K562 (cell line): ENCODE results near the gene CPT1C. TPM values are rescaled to one million over a fixed set of nuclear protein-coding genes. Genes with fewer than 3 reads are reported as not detected.

Source experiments
- ATAC-seq: fragments of 200-7000 bp; cut with Tn5 transposase; 3 replicates; pipeline ENCODE4 v1.9.1; 2020; ENCODE audit warnings: moderate library complexity
- BruUV-seq: library from RNA; stranded (reverse); fragments of 400-500 nt; replicated peaks from 2 replicates; lab custom pipeline; 2021; lab: Mats Ljungman, UMichigan
- CTCF ChIA-PET: fragments of 300-600 bp; formaldehyde crosslinking; extraction: SDS; loops from one replicate; lab custom pipeline; 2021; ENCODE audit warnings: low intra/inter-chr PET ratio; lab: Yijun Ruan, JAX
- POLR2A ChIA-PET: fragments of 300-600, 350-650 bp; sonication (Branson Sonifier 250); formaldehyde crosslinking; extraction: SDS; loops from one replicate; lab custom pipeline; 2021; ENCODE audit warnings: antibody characterized with exemption, inconsistent platforms; lab: Yijun Ruan, JAX
- DNase-seq, 4 experiments: peaks; one replicate each; pipeline versions ENCODE4 v3.0.0 to v3.0.0-alpha.2; 2011 to 2018; ENCODE audit warnings: low spot score in 3 of 4, mixed read lengths in 3 of 4; ENCODE audit errors: extremely low read depth in 1 of 4
- FAIRE-seq: peaks from 2 replicates; lab custom pipeline; 2011; peaks lifted over from hg19 to GRCh38; lab: Jason Lieb, UNC
- H2AFZ ChIP-seq: 2 replicates; pipeline ENCODE4 v1.6.0; 2011; ENCODE audit warnings: low read depth, low read length, control low read depth, inconsistent platforms
- H3K27ac ChIP-seq: fragments of 200-600 bp; 3 replicates; pipeline ENCODE4 v1.8.0; 2011; ENCODE audit warnings: low read depth, mild to moderate bottlenecking, control low read depth, inconsistent platforms, low read length, moderate library complexity, mixed read lengths; ENCODE audit errors: extremely low read depth
- H3K27me3 ChIP-seq, 2 experiments: fragments of 300-600 bp in 1 of 2; 2 replicates in 1 of 2; 3 replicates in 1 of 2; pipeline versions ENCODE4 v1.6.0 to v1.8.0; 2011; ENCODE audit warnings: inconsistent platforms in 2 of 2, low read length in 2 of 2, mild to moderate bottlenecking in 1 of 2, mixed read lengths in 1 of 2, moderate library complexity in 1 of 2; ENCODE audit not compliant: control insufficient read depth in 2 of 2, insufficient read depth in 2 of 2
- H3K36me3 ChIP-seq: fragments of 300-600 bp; 3 replicates; pipeline ENCODE4 v1.8.0; 2011; ENCODE audit warnings: mild to moderate bottlenecking, low read length, inconsistent platforms; ENCODE audit not compliant: control insufficient read depth, insufficient read depth
- H3K4me1 ChIP-seq, 2 experiments: fragments of 200-600 bp in 1 of 2; replicated peaks in 1 of 2; 2 replicates in 1 of 2; 3 replicates in 1 of 2; pipeline versions ENCODE4 v1.5.1 to v1.8.0; 2011; ENCODE audit warnings: inconsistent platforms in 2 of 2, low read length in 2 of 2, mild to moderate bottlenecking in 1 of 2, mixed read lengths in 1 of 2, moderate library complexity in 1 of 2; ENCODE audit not compliant: control insufficient read depth in 2 of 2, insufficient read depth in 2 of 2
- H3K4me2 ChIP-seq: 2 replicates; pipeline ENCODE4 v1.6.1; 2011; ENCODE audit warnings: low read length, control low read depth, inconsistent platforms, mixed read lengths; ENCODE audit not compliant: insufficient read depth
- H3K4me3 ChIP-seq: fragments of 200-600 bp; sonication (generic), shearing (Covaris generic); 2 replicates; pipeline ENCODE4 v1.5.1; 2016; ENCODE audit warnings: control low read depth, inconsistent platforms
- H3K79me2 ChIP-seq: fragments of 200-600 bp; 3 replicates; pipeline ENCODE4 v1.8.0; 2011; ENCODE audit warnings: low read length, inconsistent platforms; ENCODE audit not compliant: control insufficient read depth, insufficient read depth
- H3K9ac ChIP-seq, 2 experiments: 2 replicates each; pipeline versions ENCODE4 v1.6.0 to v1.6.1; 2011; ENCODE audit warnings: low read depth in 2 of 2, low read length in 2 of 2, control low read depth in 1 of 2, inconsistent platforms in 1 of 2, mild to moderate bottlenecking in 1 of 2, mixed read lengths in 1 of 2; ENCODE audit not compliant: insufficient read depth in 1 of 2
- H3K9me1 ChIP-seq: one replicate; pipeline ENCODE4 v1.6.0; 2011; ENCODE audit warnings: inconsistent platforms, mild to moderate bottlenecking, low read length, moderate library complexity; ENCODE audit not compliant: control insufficient read depth, insufficient read depth
- H3K9me3 ChIP-seq: replicated peaks from 2 replicates; pipeline ENCODE4 v1.5.1; 2011; ENCODE audit warnings: low read depth, low read length, inconsistent platforms; ENCODE audit not compliant: control insufficient read depth, insufficient read depth
- H4K20me1 ChIP-seq: replicated peaks from 2 replicates; pipeline ENCODE4 v1.6.1; 2011; ENCODE audit warnings: low read length, inconsistent platforms, mixed read lengths; ENCODE audit not compliant: control insufficient read depth, insufficient read depth
- ATF4 ChIP-seq: fragments of 450-650 bp; formaldehyde crosslinking; IDR thresholded peaks from 2 replicates; pipeline ENCODE4 v1.4.0; 2022; ENCODE audit warnings: mild to moderate bottlenecking, moderate library complexity
- ETV5 ChIP-seq: sonication (generic); formaldehyde crosslinking; IDR thresholded peaks from 2 replicates; pipeline ENCODE4 v1.4.0; 2020; ENCODE audit warnings: low read depth, mild to moderate bottlenecking, missing genetic modification reagents
- POLR2A ChIP-seq: fragments of 450-650 bp; conservative IDR thresholded peaks from 2 replicates; pipeline ENCODE4 v1.6.1; 2016
- POLR2G ChIP-seq: fragments of 200-400 bp; formaldehyde crosslinking; IDR thresholded peaks from 2 replicates; pipeline ENCODE4 v1.6.1; 2017; ENCODE audit warnings: low read depth, mild to moderate bottlenecking, antibody characterized with exemption, low read length, moderate library complexity
- RBFOX2 ChIP-seq: fragments of 200-400 bp; formaldehyde crosslinking; IDR thresholded peaks from 2 replicates; pipeline ENCODE4 v1.6.1; 2017; ENCODE audit warnings: low read depth, mild to moderate bottlenecking, low read length, moderate library complexity
- WGBS: fragments of 100-300 bp; shearing (Covaris generic); methylation state at CpG from one replicate; pipeline ENCODE4 v1.1.6; 2016; ENCODE audit warnings: low coverage, mixed read lengths; ENCODE audit not compliant: insufficient coverage; ENCODE audit errors: missing lambda C conversion rate; 5-methylcytosine and 5-hydroxymethylcytosine counted together
- in situ Hi-C: fragments of 300-500 bp; cut with MboI; formaldehyde crosslinking; loops from 4 replicates; pipeline ENCODE4 v1.15.0; 2018; ENCODE audit warnings: inconsistent platforms, mixed read lengths
- intact Hi-C: fragments of 100-400 bp; cut with micrococcal nuclease; formaldehyde crosslinking; loops from 2 replicates; pipeline ENCODE4 v1.14.2; 2022
- polyA plus RNA-seq, 8 experiments: library from polyadenylated mRNA; depleted of rRNA in 4 of 8; stranded (reverse) in 5 of 8; unstranded in 3 of 8; fragments of >200 nt; fragmentation: Nextera tagmentation in 2 of 8; fragmentation: Illumina TruSeq in 1 of 8; extraction: Ambion mirVana in 2 of 8; extraction: Trizol in 1 of 8; gene quantifications; 2 replicates each; pipeline versions ENCODE4 v1.2.1 to v1.2.3, GENCODE V29; 2011 to 2014; ENCODE audit warnings: inconsistent platforms in 1 of 8, missing spikeins in 1 of 8
- total RNA-seq, 7 experiments: library from RNA; depleted of rRNA in 6 of 7; stranded (reverse); fragments of >200 nt in 6 of 7; fragmentation: Illumina TruSeq in 2 of 7; extraction: Trizol in 2 of 7; gene quantifications; 2 replicates each; pipeline versions ENCODE4 v1.2.1 to v1.2.3, GENCODE V29; 2011 to 2021; ENCODE audit warnings: low replicate concordance in 1 of 7

CPT1C gene
- total and polyA plus RNA-seq, 9 of the 15 experiments (the other 6 are each of a cell fraction or from before 2014, with no cell fraction given): 1.9 to 12.3 (median 3.0) TPM

GRCh38 chr19:49685845-49686332 is 5.0 kb upstream of the CPT1C start:
- Histone ChIP-seq H3K9me3 (no peaks in the 10 kb centered on the region), H4K20me1 (peaks cover 5% of the 10 kb centered on the region; the same call in 1 of the 2 replicates), H2AFZ (no peak overlapping the region), H3K79me2 (peaks cover 13% of the 10 kb centered on the region), H3K9ac (no peak overlapping the region), H3K27ac (no peak overlapping the region), H3K4me3 (no peak overlapping the region), H3K27me3 (no peaks in the 10 kb centered on the region), H3K4me2 (no peak overlapping the region), H3K36me3 (peaks cover 84% of the 10 kb centered on the region), H3K9me1 (peaks cover 3% of the 10 kb centered on the region), H3K4me1 (peaks cover 2 to 69% of the 10 kb centered on the region in 2 experiments; a peak in 2 of 5 replicates)
- BruUV-seq: no TSS peak
- DNase-seq: no peak
- TF ChIP-seq POLR2G: peak; percentile 45; the same call in 1 of the 2 replicates
- peak; percentile 53; the same call in 1 of the 2 replicates for TF ChIP-seq POLR2A
- TF ChIP-seq ETV5: no peak
- peak; percentile 52; the same call in 1 of the 2 replicates for TF ChIP-seq RBFOX2
- no peak for TF ChIP-seq ATF4 (CRISPR knock-in tag)
- FAIRE-seq: no peak
- ChIA-PET POLR2A (interaction anchor here (0.7 to 1.0 kb wide), 3 partner anchors 9 to 27 kb away, joined by 3 to 8 read pairs (median 3); partner anchors contain the start of gene PRMT1), CTCF (no interaction called here)
- WGBS: 98% methylated on average over 21 of the region's 23 CpGs
- ATAC-seq: no peak
- intact Hi-C loops (loop anchor here (2.0 kb wide), 1 partner anchor 75 kb away; no protein-coding TSS in a partner anchor), in situ Hi-C loops (no loop called here)
